CD4-positive, alpha-beta T cell treated with Interferon alpha-2 for 1 hour (primary cell): ENCODE measurements around the gene FUT8.
A peak's percentile ranks its signal among the peaks of the same experiment; 100 is the strongest.

Experiments used
- DNase-seq, 2 donors: peaks; one replicate each; pipeline ENCODE4 v3.0.0-alpha.2; 2020 to 2022

FUT8 gene

GRCh38 chr14:65412032-65412846 lies at the start of gene FUT8:
FUT8 (plus strand) TSS chr14:65412730; CDS start chr14:65561564, 148,834 bp downstream.
- peak; percentile 96 to 97 for DNase-seq

- DNase-seq = no peak
These were observed 45.5 kb upstream of the FUT8 start for GRCh38 chr14:65366802-65367565.

DNA sequence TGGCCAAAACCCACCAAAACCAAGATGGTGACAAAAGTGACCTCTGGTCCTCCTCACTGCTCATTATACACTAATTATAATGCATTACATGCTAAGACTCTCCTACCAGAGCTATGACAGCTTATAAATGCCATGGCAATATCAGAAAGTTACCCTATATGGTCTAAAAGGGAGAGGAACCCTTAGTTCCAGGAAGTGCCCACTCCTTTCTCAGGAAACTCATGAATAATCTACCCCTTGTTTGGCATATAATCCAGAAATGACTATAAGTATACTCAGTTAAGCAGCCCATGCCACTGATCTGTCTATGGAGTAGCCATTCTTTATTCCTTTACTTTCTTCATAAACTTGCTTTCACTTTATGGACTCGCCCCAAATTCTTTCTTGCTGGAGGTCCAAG lies 43.0 kb upstream of the FUT8 start:
- DNase-seq = no peak

- no peak for DNase-seq
These were observed 41.7 kb upstream of the FUT8 start for GRCh38 chr14:65370801-65371248.

- no peak for DNase-seq
These were observed 40.7 kb upstream of the FUT8 start for GRCh38 chr14:65371784-65372183.

GRCh38 chr14:65373016-65373670 lies 39.4 kb upstream of the FUT8 start:
- DNase-seq = no peak

DNA sequence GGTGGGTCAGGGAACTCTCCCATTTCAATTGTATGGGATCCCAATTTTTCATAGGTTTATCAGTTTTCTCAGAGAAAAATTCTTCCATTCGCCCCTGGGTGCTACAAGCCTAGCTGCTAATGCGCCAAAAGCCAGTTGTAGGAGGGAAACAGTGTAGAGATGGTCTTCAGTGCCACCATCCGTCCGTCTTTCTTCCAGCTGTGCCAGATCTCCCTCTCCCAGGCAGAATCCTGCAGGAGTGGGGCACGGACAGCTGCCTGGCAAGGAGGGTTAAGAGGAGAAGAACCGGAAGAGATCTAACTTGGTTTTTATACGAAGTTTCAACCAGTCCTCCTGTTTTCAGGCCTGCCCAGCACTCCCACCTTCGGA lies 38.9 kb upstream of the FUT8 start:
- no peak for DNase-seq

DNA sequence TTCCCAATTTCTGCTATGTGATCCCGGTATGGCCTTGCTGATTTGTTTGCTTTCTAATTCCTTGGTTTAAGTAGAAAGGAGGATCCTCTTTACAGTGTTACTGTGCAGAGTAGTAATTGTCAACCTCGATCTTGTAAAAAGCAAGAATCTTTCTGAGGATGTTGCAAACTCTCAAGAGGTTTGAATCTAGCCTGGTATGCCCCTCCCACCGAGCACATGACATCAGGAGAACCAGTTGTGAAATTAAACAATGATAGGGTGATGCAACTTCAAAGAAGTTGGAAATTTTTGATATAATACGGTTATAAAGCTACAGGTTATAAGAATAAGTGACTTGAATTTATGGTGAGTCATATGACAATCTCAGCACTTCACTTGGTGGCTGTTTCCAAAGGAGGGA lies 35.0 kb upstream of the FUT8 start:
- no peak for DNase-seq

DNA sequence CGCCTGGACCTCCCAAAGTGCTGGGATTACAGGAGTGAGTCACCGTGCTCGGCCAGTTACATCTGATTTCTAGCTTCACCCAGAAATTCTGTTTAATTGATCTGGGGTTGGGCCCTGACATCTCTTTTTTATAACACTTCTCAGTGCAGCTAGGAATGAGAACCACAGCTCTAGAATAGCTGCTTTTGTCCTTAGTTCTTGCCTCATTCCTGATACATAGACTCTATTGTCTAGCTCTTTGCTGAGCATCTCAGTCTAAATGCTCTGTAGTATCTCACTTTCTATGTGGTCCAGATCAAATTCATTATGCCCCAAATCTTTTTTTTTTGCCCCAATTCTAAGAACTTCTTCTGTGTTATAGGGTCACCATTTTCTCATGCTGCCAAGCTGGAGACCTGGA lies 29.9 kb upstream of the FUT8 start:
- no peak for DNase-seq

GRCh38 chr14:65387171-65387570 lies 25.4 kb upstream of the FUT8 start:
- no peak for DNase-seq

GRCh38 chr14:65387628-65388027 lies 24.9 kb upstream of the FUT8 start:
- DNase-seq = no peak

DNA sequence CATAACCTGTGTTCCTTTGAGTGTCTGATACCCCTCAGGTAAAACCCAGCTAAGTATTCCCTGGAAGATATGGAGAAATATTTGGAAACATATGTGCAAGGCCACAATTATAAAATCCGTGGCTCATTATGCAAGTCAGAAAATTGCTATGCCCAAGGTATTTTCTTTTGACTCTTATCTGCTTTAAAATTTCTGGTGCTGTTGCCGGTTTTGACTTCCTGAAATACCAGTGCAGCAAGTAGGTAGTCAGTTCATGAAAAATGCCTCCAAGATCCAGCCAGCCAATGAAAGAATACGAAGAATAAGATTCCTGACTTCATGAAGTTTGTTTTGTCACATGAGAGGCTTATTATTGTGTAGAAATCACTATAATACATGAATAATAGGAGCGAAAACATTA lies 20.2 kb upstream of the FUT8 start:
- no peak for DNase-seq

GRCh38 chr14:65396082-65396910 lies 16.2 kb upstream of the FUT8 start:
- no peak for DNase-seq

- DNase-seq = no peak
These were observed 9.3 kb upstream of the FUT8 start for GRCh38 chr14:65403231-65403630.

GRCh38 chr14:65408113-65408512 lies 4.4 kb upstream of the FUT8 start:
- no peak for DNase-seq

DNA sequence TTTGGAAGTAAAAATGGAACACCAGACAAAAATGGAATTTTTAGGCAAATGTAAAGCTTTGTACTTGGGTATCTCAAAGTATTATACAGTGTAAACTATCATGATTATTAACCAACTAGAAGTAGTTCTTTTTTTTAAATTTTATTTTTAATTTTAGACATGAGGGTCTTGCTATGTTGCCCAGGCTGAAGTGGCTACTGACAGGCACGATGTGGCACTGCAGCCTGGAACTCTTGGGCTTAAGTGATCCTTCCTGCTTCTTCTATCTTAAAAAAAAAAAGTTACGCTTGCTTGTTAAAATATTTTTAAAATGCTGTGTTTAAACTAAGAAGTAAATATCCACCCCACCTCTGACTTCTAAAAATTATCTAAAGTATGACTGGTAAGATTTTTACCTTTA lies 1.9 kb upstream of the FUT8 start:
- no peak for DNase-seq

GRCh38 chr14:65411656-65412031 lies 886 bp upstream of the FUT8 start:
- DNase-seq = peak; percentile 74 to 82

DNA sequence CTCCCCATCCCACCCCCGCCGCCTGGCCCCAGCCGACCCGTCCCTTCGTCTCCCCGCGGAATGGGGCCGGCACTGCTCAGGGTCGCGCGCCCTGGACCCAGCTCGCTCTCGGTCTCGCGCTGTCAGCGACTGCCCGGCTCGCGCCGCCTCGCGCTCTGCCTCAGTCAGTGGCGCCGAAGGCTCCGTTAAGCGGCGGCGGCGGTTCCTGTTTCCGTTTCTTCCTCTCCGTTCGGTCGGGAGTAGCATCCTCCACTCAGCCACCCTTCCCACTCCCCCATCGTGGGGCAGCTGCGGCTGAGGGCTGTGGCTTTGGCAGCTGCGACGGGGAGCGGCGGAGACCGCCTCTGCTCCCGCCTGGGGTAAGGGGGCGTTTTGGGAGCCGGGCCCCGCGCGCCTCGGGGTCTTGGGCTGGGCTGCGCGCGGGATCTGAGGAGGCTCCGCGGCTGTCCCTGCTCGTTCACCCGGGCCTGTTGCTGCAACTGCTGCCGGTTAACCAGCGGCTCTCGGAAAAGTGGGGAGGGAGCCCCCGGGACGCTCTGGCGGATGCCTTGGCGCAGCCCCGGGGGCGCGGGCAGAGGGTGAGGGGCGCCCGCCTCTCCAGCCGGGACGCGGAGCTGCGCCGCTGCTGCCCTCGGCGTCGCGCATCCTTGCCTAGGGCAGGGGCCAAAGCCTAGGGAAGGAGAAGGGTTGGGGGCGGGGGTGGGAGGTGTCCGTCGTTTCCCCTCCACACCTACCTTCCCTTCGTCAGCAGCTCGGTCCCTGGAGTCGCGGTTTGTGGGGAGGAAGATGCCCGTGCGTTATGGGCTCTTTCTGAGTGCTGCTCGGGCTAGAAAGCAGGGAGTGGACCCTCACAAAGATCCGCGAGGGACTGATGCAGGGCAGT lies 567 bp downstream of the FUT8 start:
- DNase-seq = peak in 1 of 2 donors; percentile 23

- DNase-seq = no peak
These were observed 1.2 kb downstream of the FUT8 start for GRCh38 chr14:65413739-65414045.

- peak in 1 of 2 donors; percentile 58 for DNase-seq
These were observed 2.5 kb downstream of the FUT8 start for GRCh38 chr14:65414961-65415589.

DNA sequence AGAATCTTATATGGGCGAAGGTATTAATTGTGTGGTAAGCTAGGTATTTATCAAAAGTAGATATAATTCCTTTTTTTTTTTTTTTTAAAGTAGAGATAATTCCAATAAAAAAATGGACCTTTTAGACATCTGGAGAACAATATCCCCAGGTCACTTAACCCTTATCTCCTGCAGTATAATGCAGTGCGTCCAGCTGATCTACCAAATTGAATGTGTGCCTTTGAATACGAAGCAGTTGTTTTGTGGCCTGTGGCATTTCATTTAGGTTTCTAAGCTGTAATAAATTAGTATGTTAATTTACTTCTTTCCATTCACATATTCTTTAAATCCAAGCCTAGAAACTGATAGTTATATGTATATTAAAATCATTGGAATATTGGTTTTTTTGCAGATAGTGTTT lies 3.1 kb downstream of the FUT8 start:
- no peak for DNase-seq
